H4 (cell line): ENCODE results near the gene NFATC1. TPM values are rescaled to one million over a fixed set of nuclear protein-coding genes. Genes with fewer than 3 reads are reported as not detected.
A peak's percentile ranks its signal among the peaks of the same experiment; 100 is the strongest.

Source experiments
- DNase-seq: peaks from one replicate; pipeline ENCODE4 v3.0.0-alpha.2; 2015; ENCODE audit warnings: low spot score
- total RNA-seq: library from RNA; depleted of rRNA; stranded (reverse); fragments of >200 nt; shearing (Covaris generic); gene quantifications from 2 replicates; pipeline ENCODE4 v1.2.3, GENCODE V29; 2014

Gene NFATC1
- total RNA-seq, 1 experiment from 2014 or later: 4.3 TPM

DNA sequence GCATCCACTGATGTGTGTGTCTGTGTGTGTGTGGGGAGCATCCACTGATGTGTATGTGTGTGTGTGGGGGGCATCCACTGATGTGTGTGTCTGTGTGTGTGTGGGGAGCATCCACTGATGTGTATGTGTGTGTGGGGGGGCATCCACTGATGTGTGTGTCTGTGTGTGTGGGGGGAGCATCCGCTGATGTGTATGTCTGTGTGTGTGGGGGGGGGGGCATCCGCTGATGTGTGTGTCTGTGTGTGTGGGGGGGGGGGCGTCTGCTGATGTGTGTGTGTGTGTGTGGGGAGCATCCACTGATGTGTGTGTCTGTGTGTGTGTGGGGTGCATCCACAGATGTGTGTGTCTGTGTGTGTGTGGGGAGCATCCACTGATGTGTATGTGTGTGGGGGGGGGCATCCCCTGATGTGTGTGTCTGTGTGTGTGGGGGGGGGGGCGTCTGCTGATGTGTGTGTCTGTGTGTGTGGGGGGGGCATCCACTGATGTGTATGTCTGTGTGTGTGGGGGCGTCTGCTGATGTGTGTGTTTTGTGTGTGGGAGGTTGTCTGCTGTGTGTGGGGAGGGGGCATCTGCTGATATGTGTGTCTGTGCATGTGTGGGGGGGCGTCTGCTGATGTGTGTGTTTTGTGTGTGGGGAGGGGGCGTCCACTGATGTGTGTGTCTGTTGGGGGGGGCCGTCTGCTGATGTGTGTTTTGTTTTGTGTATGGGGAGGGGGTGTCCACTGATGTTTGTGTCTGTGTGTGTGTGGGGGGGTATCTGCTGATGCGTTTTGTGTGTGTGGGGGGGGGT lies 125.9 kb downstream of the NFATC1 start:
- DNase-seq: no peak

DNA sequence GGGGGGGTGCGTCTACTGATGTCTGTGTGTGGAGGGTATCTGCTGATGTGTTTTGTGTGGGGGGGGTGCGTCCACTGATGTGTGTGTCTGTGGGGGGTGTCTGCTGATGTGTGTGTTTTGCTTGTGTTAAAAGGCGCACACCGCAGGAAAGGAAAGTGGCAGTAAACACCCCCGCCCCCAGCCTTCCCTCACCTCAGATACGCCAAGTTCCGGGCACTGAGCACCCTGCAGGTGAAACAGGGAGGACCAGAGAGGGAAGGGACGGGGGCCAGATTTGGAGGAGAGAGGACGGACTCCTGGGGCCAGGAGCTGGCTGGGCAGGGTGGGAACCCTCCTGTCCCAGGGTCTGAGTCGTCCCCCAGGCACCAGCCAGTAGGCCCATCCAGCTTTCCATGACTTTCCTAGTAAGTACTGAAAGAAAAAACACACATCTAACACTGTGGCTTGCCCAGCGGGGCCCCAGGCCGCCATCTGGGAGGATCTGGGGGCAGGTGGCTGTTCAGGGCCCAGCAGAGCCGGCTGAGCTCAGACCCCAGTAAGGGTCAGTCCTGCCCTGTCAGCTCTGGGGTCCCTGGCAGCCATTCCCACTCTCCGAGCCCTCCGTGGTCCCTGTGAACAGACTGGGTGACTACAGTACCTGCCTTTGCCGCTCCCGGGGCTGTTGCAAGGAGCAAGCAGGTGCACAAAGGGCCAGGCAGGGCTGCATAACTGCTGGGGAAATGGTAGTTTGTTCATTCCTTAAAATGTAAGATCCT lies 126.9 kb downstream of the NFATC1 start:
- DNase-seq: no peak

DNA sequence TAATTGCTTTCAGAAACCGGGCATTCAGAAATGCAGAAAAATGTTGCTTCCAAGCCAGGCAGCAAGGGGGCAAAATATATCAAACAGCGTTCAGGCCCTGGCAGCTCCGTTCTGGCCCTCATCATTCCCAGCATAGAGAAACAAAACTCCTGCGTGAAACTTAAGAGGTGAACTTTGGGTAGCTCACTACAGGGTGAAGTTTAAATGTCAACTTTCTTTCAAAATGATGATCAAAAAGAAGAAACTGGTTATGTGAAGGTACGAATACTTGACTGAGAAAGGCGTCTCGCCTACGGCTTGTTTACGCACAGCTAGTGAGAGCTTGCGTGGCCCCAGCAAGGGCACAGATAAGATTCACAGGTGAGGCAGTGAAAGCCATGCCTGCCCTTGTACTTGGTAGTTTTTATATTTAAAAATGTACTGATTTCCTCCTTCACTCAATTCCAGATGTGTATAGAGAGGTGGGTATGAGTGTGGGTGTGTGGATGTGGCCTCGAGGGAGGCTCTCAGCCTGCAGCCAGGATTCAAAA lies 127.5 kb downstream of the NFATC1 start:
- no peak for DNase-seq

DNA sequence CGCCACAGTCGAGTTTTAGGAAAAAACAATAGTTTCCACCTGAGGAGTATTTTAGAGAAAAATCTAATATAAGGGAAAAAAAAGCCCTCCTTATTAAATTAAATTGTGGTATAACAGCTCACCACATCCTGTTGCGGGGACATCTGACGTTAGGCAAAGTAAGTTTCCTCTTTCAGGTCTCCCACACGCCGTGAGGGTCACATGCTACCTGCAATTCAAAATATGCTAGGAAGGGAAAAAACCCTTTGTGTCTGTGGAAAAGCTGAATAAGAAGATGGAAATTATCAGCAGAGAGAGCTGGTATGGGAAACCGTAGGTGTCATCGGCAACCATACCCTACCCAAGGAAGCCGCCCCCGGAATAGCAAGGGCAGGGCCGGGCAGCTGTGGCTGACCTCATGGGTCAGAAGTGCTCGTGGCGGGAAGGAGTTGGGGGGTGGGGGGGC lies 128.0 kb downstream of the NFATC1 start:
- peak; percentile 42 for DNase-seq

DNA sequence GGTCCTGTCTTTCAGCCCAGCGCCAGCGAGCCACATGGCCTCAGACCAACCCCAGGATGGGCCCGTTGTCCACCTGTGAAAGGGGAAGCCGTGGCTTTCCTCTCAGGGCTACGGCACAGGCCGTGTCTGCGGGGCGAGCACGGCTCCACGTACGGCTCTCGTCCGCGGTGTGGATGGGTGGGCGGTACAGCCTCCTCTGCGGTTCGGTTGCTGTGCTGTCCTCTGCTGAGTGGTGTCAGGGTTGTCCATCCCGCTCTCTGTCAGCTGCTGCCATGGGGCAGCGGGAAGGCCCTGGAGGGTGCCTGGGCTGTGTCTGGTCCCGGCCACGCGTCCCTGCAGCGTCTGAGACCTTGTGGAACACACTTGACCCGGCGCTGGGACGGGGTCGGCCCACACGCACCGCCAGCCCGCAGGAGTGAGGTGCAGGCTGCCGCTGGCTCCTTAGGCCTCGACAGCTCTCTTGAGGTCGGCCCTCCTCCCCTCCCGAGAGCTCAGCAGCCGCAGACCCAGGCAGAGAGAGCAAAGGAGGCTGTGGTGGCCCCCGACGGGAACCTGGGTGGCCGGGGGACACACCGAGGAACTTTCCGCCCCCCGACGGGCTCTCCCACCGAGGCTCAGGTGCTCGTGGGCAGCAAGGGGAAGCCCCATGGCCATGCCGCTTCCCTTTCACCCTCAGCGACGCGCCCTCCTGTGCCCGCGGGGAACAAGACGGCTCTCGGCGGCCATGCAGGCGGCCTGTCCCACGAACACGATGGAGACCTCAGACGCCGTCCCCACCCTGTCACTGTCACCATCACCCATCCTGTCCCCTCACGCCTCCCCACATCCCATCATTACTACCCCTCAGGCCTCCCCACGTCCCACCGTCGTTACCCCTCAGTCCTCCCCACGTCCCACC lies 128.7 kb downstream of the NFATC1 start:
- no peak for DNase-seq

DNA sequence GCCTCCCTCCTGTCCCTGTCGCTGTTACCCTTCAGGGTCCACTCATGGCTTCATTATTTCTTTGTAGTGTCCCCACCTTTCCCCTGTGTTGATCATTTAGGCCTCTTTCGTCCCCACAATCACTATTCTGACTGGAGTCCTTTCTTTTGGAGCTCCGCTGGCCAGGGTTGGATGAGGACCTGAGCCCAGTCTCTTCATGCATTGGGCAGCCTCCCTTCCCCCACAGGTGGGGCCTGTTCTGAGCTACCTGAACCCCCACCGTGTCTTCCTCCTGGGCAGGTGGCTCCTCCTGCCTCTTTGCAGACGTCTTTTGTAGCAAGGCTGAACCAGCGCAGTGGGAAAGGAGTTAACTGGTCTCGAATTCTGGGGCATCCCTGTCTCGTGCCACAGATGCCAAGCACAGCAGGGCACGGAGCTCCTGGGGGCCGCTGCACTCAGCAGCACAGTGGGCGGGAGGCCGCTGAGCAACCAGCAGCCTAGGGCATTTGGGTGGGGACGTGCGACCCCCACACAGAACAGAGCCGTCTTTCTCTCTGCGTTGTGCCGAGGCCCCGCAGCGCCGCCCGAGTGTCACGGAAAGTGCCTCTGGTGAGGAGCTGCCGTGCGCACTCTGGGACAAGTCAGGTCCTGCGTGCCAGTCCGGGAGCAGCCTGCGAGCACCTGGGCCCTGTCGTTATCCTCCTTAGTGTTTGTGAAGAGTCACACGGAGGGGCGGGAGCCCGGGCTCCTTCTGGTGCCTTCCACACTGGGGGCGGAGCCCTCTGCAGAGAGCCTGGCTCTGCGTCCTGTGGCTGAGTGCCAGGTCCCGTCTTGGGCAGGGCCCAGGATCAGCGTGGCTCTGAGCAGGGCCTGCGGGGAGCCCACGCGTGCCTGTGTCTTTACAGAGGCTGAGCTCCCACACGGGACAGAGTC lies 130.1 kb downstream of the NFATC1 start:
- DNase-seq: no peak

DNA sequence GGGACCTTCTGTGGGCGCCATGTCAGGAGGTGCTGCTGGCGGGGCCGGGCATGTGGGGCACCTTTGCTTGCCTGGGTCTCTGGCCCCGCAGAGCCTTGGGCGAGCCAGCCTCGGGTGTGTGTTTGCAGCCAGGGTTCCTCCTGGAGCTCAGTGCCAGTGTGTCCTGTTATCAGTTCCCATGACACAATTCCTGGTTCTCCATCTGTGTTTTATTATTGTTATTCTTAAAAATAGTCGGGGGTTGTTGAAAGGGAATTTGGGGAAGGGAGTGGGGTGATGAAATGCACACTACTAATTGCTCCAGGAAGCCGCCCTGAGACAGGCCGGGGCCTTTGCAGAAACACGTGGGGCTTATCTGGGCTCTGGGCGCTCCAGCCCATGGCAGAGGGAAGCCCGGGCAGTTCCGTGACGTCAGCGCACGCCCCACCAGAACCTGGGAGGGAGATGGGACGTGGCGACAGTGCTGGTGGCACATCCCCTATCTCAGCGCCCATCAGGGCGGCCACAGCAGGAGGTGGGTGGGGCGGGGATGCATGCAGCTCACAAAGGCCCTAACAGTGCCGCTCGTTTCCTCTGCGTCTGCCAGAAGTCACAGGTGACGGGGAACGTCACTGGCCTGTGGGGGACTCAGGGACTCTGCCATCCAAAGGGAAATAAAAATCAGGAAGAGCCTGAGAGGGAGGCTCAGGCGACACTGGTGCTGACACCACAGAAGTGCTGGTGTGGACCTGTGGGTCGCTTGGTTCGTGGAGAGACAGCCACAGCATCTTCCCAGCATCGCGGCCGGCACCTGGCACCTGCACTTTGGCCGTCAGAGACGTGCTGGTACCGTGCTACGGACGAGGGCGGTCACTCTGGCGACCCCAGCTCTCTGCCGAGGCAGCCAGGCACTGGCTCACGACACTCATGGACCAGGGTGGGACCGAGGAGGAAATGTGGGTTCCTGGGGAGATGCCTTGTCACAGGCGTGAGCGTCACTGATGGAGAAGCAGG lies 131.0 kb downstream of the NFATC1 start:
- DNase-seq: no peak

DNA sequence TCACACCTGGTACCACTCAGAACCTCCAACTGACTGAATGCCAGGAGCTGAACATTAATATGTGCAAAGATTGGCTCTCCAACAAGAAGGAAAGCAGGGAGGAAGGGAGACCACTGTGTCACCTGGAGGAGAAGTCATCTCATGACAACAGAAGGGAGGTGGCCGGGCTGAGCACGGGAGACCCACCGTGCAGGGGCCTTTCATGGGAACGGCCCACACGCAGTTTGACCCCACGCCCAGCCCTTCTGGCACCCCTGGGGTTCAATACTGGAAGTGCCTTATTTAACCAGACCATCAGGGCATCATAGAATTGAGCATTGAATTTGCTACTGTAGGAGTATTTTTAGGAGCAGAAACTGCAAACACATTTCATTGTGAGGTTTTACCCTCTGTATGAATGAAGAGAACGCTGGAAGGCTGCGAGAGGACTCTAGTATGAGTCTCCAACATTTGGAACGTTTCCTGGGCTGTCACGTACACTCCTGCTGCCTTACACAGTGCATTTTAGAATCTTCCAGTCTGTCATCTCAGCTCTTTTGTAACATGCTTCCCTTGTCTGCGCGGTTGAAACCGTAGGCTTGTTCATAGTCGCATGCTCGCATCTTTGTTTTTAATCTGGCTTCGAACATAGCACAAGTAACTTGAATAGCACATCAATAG lies 132.1 kb downstream of the NFATC1 start:
- no peak for DNase-seq

DNA sequence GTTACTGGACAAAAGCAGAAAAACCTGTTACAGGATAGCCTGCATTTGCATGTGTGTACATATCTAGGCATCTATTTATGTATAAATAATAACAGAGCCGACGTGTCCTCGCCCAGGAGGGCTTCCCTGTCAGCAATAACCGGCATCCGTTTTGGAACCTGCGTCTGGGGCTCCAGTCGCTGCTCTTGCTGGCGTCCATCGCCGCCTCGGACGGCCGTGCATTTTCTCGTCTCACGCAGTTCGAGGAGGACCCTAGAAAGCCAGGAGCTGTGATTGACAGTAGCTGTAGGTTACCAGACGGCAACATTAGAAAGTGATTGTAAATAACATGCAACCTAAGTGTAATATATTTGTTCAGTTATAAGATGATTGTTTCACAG lies 132.6 kb downstream of the NFATC1 start:
- DNase-seq: no peak

DNA sequence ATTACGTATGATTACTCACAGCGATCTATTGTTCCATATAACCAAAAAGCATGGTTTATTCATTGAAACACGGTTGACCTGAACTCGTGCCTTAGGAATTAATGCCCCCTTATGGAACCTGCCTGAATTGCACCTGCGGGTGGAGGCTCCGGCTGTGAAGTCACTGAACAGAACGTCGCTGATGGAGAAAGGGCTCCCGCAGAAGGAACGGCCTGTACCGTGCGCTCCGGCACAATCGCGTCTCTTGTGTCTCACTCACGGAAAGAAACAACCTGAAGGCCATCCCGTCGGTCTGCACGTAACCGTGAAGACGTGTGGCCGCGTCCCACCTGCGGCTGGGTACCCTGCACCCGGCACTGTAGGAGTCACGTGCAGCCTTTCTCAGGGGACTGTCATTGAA lies 133.1 kb downstream of the NFATC1 start:
- DNase-seq: peak; percentile 26

DNA sequence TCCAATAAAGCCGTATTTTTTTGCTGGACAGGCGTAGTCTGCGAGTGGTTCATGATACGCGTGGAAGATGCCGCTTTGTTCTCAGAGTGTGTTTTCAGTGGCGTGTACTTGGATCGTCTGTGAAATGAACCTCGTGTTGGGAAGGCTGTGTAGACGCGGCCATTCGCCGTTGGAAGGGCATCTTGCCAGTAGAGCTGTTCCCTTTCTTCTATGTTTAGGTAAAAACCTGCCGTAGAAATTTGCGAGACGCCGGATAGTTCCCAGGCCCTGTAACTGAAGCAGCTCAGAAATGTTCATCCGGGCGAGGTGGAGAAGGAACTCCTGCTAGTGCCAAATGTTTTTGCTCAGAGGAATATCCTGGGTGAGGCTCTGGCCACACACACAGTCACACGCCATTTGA lies 133.6 kb downstream of the NFATC1 start:
- no peak for DNase-seq

DNA sequence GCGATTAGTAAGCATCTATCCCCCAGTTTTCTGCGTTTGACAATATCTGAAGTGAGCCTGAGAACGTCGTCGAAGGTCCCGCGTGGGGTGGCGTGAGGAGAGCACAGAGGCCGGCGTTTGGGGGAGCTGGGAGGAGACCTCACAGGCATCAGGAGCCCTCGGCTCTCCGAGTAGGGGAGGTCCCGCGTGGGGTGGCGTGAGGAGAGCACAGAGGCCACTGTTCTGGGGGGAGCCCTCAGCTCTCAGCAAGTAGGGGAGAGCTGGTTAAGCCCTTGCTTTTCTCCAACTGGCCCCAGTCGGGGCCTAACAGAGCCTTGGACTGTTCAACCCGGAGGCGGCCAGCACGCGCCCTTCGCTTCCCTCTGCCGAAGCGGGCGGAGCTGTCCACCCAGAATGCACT lies 134.3 kb downstream of the NFATC1 start:
- no peak for DNase-seq

DNA sequence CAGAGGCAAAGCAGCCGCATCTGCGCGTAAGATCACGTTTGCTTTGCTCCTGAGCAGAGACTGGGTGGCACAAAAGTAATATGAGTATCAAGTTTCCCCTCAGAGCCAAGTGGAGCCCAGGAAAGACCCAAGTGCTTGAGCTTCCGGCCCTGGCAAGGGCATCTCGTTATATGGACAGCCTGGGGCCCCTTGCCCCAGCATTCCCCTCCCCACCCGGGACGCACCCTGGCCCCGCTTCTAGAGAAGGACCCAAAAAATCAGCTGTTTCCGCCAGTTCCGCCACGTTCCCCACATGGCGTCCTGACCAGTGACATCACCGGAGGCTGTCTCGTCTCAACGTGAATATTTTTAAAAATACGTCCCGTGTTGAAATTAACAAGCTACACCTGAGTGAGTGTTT lies 135.1 kb downstream of the NFATC1 start:
- no peak for DNase-seq

DNA sequence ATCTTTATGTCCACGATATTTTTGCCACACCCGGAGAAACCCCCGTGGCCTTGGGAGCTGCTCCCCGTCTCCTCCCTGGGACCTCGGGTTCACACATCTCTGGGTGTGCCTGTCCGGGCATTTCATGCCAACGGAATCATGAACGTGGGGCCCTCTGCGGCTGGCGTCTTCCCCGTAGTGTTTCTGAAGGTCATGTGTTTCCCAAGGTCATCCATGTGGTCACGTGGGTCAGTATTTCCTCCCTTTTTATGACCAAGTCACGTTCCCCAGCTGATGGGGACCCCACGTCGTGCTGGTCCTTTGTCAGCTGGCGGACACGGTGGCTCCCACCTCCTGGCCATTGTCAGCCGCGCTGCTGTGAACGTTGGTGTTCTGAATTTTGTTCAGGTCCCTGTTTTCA lies 135.7 kb downstream of the NFATC1 start:
- no peak for DNase-seq

DNA sequence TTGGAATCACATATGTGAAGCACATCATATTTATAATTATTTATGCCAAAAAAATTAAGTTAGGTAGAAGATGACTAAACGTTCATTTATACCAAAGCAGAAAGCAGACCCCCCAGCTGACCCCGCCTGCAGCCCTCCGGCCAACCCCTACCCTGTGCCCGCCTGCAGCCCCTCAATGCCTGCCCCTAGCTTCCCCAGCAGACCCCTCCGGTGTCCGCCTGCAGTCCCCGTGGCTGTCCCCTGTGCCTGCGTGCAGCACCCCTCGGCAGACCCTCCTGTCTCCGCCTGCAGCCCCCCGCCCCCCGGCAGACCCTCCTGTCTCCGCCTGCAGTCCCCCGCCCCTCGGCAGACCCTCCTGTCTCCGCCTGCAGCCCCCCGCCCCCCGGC lies 136.2 kb downstream of the NFATC1 start:
- no peak for DNase-seq

DNA sequence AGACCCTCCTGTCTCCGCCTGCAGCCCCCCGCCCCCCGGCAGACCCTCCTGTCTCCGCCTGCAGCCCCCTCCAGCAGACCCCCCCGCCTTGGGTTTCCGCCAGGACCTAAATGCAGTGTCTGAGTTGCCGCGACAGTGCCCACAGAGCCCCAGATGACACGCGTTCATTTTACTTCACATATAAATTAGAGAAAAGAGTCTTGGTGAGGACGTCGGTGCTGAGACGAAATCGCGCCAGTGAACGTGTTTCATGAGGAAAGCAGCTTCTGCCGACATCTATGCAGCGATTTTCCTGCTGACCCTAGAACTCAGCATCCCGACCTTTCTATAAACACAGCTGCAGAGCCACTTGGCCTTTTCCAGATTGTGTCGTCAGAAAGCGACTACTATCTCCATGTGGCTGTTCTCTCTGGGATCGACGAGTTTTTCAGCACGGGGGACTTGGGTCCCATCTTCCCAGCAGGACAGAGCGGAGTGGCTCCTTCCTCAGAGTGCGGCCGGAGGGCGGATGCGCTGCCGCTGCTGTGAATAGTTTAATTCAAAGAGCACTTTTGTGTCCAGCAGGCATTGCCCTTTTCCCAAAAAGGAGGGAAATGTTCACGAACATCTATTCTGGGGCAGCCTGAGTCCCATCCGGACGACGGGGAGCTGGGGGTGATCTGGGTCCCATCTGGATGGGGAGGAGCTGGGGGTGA lies 136.7 kb downstream of the NFATC1 start:
- no peak for DNase-seq

DNA sequence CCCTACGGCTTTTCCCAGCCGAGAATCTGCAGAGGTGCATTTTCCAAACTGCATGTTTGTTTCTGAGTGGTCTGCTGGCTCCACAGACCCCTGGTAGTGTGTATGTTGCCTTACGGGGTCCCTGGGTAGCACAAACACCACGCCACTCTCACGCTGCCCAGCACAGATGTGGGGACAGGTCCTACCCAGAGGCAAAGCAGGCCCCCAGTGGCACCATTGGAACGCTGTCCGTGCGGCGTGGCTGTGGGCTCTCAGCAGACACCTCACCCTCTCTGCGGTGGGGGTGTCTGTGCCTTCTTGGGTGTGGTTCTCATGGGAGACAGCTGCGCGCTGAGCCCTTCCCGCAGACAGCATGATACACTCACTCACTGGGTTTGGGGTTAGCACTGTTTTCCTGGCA lies 137.4 kb downstream of the NFATC1 start:
- no peak for DNase-seq

DNA sequence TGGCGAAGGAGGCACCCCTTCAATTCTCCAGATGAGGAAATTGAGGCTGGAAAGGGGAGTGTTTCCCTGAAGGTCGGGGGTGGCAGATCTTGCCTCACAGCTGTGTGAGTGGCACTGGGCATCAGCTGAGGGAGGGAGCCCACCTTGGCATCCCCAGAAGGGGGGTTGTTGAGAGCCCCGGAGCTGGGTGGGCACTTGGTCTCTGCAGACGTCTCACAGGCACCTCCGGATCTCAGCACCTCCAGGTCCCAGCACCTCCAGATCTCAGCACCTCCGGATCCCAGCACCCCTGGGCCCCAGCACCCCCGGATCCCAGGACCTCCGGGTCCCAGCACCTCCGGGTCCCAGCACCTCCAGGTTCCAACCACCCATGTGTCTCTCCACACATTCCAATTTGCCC lies 137.9 kb downstream of the NFATC1 start:
- no peak for DNase-seq

DNA sequence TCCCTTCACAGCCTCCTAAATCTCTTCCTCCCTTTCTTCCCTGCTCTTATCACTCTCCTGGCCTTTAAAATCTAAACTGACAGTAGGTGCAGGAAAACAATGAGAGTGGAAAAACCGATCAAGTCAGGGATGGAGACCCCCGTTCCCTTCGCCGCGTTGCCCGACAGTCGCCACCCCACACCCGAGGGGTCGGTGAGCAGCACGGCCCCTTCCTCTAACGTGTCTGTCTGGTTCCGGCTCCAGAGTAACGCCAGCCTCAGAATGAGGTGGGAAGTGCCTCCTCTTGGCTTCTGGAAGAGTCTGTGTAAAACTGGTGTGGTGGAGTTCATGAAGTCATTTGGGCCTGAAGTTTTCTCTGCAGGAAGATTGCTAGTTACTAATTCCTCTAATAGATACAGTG lies 138.6 kb downstream of the NFATC1 start:
- no peak for DNase-seq
